Small intestine (tissue), 7 donors: ENCODE results near the gene SDCCAG8. TPM values are rescaled to one million over a fixed set of nuclear protein-coding genes. Genes with fewer than 3 reads are reported as not detected.

Source experiments
- DNase-seq, 2 donors: peaks; one replicate each; pipeline versions ENCODE4 v3.0.0 to v3.0.0-alpha.2; 2013
- FAIRE-seq: peaks from 2 replicates; lab custom pipeline; 2012; peaks lifted over from hg19 to GRCh38; lab: Jason Lieb, UNC
- H3K27ac ChIP-seq, 3 donors: one replicate each; pipeline ENCODE4 v1.5.1; 2013; ENCODE audit warnings: low read length in 2 of 3, mild to moderate bottlenecking in 2 of 3, control low read depth in 1 of 3, inconsistent platforms in 1 of 3, low read depth in 1 of 3, moderate library complexity in 1 of 3
- H3K27me3 ChIP-seq, 3 donors: one replicate each; pipeline ENCODE4 v1.6.1; 2013; ENCODE audit warnings: low read length in 3 of 3, inconsistent platforms in 1 of 3; ENCODE audit not compliant: control insufficient read depth in 3 of 3, insufficient read depth in 3 of 3
- H3K36me3 ChIP-seq, 3 donors: one replicate each; pipeline ENCODE4 v1.6.1; 2013; ENCODE audit warnings: low read length in 3 of 3, inconsistent platforms in 1 of 3, low read depth in 1 of 3, mild to moderate bottlenecking in 1 of 3, moderate library complexity in 1 of 3; ENCODE audit not compliant: control insufficient read depth in 3 of 3, insufficient read depth in 2 of 3
- H3K4me1 ChIP-seq, 3 donors: one replicate each; pipeline ENCODE4 v1.6.1; 2013; ENCODE audit warnings: low read length in 2 of 3, inconsistent platforms in 1 of 3, low read depth in 1 of 3, mild to moderate bottlenecking in 1 of 3, moderate library complexity in 1 of 3; ENCODE audit not compliant: control insufficient read depth in 3 of 3, insufficient read depth in 2 of 3
- H3K4me3 ChIP-seq, 3 donors: one replicate each; pipeline ENCODE4 v1.5.1; 2013; ENCODE audit warnings: low read length in 3 of 3, control low read depth in 1 of 3, inconsistent platforms in 1 of 3, low read depth in 1 of 3, mild to moderate bottlenecking in 1 of 3, moderate library complexity in 1 of 3
- H3K9me3 ChIP-seq, 2 donors: one replicate each; pipeline ENCODE4 v1.6.1; 2013; ENCODE audit warnings: low read depth in 1 of 2, low read length in 1 of 2; ENCODE audit not compliant: control insufficient read depth in 2 of 2, insufficient read depth in 1 of 2
- WGBS, 3 donors: extraction: QIAGEN DNeasy Blood & Tissue Kit; methylation state at CpG; one replicate each; pipeline ENCODE4 v1.1.7; 2013; 5-methylcytosine and 5-hydroxymethylcytosine counted together
- polyA plus RNA-seq, 4 donors: library from polyadenylated mRNA; stranded (reverse) in 3 of 4; unstranded in 1 of 4; fragments of 200-250 nt in 3 of 4; fragments of 120-200 nt in 1 of 4; gene quantifications; one replicate each; pipeline versions ENCODE4 v1.2.1 to v1.2.3, GENCODE V29; 2013
- donor health status: healthy with polysubstance abuse.
- donor health status: control.
- donor health status: control.
- donor health status: Bipolar disorder and iron deficiency.
- donor health status: healthy.

Gene SDCCAG8
- polyA plus RNA-seq, 4 donors, result 19.2 to 32.2 (median 23.6) TPM

DNA sequence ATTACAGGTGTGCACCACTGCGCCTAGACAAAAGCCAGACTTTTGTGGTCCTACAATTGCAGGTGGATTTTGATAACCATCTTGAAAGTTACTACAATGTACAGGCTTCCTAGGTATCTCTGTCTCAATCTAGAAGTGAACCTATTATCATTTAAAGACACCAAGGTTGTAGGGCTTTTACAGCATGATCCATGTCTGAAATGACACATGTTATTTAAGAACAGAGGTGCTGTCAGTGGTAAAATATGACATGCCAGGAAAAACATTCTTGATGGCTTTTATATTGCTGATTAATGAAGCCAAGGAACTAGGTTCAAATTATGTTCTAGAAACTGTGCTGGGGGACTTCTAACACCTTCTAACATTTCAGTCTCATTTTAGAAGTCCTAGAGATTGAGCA is 253.1 kb downstream of the SDCCAG8 start:
- Histone ChIP-seq H3K27me3 (peaks cover 0 to 2% (median 0%) of the 10 kb centered on the region in 3 donors), H3K4me3 (no peak overlapping the region), H3K36me3 (peaks cover 0 to 2% (median 0%) of the 10 kb centered on the region in 3 donors), H3K9me3 (no peaks in the 10 kb centered on the region), H3K4me1 (no peaks in the 10 kb centered on the region), H3K27ac (no peak overlapping the region)
- WGBS, 3 donors, result 89 to 100% (median 96%) methylated on average over 1 of the region's 1 CpG
- DNase-seq (no peak), FAIRE-seq (no peak)

DNA sequence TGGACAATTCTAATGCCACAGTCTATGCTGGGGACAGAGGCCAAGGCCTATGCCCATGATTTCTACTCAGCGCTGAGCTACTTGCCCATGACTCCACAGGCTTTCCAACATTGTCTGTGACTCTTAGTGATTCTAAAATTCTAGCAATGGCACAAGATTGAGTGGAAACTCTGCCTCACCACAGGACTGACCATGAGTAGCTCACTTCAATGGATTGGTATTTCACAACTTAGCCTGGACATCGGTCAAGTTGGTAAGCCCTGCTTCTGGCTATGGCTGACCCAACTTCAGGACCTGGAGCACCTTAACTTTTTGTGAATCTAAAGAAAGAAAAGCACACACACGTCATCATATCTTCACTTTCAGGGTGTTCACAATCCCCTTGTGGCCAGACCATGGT is 255.1 kb downstream of the SDCCAG8 start:
- no peaks in the 10 kb centered on the region for H3K4me1 ChIP-seq
- no peak overlapping the region for H3K27ac ChIP-seq
- DNase-seq, result no peak
- no peaks in the 10 kb centered on the region for H3K9me3 ChIP-seq
- H3K4me3 ChIP-seq, result no peak overlapping the region
- WGBS, 3 donors, result 85 to 94% (median 91%) methylated on average over 3 of the region's 3 CpGs
- no peak for FAIRE-seq
- peaks cover 0 to 2% (median 0%) of the 10 kb centered on the region in 3 donors for H3K27me3 ChIP-seq
- H3K36me3 ChIP-seq, result no peaks in the 10 kb centered on the region

DNA sequence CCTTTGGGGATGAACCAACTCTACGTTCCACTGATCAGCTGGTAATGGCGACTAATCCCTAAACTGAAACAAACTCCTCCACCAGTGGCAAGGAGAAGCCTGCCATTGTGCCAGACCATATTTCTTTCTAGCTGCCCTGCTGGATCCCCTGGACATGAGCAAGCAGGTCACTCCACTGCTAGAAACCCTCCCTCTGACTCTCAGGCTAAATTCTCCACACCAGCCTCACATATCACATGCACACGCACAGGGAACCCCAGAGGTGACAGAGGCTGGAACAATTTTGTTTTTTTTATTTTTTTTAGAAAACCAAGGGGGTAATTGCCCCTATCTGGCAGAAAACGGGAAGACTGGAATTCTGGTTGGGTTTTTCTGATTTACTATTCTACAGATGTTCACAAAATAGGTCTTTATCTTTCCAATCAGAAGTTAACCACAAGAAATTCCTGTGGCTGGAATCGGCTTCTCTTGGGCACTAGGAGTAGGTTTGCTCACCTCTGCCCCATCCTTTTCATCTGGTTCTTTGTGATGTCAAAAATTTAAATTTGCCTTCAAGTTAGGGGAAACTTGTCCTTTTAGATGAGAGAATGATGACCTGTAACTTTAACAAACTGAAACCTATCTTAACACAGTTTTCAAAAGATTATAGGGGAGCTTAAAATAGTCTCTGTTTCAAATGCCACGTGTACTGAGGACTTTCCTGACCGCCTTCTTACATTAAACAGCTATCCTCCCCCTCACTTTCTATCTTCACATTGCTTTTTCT is 258.1 kb downstream of the SDCCAG8 start:
- Histone ChIP-seq H3K36me3 (no peaks in the 10 kb centered on the region), H3K27ac (no peak overlapping the region), H3K9me3 (no peaks in the 10 kb centered on the region), H3K27me3 (peaks cover 0 to 2% (median 0%) of the 10 kb centered on the region in 3 donors), H3K4me3 (no peak overlapping the region), H3K4me1 (no peaks in the 10 kb centered on the region)
- 64 to 74% (median 65%) methylated on average over 7 of the region's 7 CpGs for WGBS, 3 donors
- FAIRE-seq, result no peak
- no peak for DNase-seq

DNA sequence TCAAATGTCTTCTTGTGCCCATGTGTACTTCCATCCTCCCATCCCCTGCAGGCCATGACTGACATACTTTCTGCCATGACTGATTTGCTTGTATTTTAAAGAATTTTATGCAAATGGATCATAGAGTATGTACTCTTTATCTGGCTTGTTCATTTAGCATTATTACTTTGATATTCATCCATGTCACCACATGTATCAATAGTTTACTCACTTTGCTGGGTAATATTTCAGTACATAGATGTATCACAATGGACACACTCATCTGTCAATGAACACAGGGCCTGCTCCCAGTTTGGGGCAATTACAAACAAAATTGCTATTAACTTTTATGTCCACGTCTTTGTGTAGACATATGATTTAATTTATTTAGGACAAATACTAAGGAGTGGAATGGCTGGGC is 259.1 kb downstream of the SDCCAG8 start:
- FAIRE-seq (no peak), DNase-seq (no peak)
- no peak overlapping the region for H3K4me3 ChIP-seq
- H3K27ac ChIP-seq, result no peak overlapping the region
- H3K9me3 ChIP-seq, result no peaks in the 10 kb centered on the region
- H3K36me3 ChIP-seq, result no peaks in the 10 kb centered on the region
- 78 to 90% (median 86%) methylated on average over 1 of the region's 1 CpG for WGBS, 3 donors
- no peaks in the 10 kb centered on the region for H3K4me1 ChIP-seq
- peaks cover 0 to 2% (median 0%) of the 10 kb centered on the region in 3 donors for H3K27me3 ChIP-seq

DNA sequence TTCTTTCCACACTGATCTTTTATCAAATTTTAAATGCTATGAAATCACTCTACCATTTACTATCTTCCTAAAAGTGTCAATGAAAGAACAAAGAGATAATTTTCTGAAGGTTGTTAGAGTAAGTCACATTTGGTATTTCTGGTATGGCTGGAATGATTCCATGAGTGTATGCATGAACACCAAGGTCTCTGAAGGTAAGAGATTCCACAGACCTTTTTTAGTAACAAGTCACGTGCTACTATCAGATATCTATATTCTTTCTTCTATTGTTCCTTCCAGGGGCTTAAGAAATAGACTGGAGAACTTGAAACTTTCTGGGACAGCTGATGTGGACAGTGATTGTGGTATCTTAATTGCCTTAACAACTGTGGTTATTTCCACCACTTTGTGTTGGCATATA is 265.0 kb downstream of the SDCCAG8 start:
- Histone ChIP-seq H3K9me3 (no peaks in the 10 kb centered on the region), H3K4me3 (no peak overlapping the region), H3K27me3 (no peaks in the 10 kb centered on the region), H3K27ac (no peak overlapping the region), H3K4me1 (no peaks in the 10 kb centered on the region), H3K36me3 (no peaks in the 10 kb centered on the region)
- no peak for DNase-seq
- no peak for FAIRE-seq
- 47 to 77% (median 50%) methylated on average over 1 of the region's 1 CpG for WGBS, 3 donors

DNA sequence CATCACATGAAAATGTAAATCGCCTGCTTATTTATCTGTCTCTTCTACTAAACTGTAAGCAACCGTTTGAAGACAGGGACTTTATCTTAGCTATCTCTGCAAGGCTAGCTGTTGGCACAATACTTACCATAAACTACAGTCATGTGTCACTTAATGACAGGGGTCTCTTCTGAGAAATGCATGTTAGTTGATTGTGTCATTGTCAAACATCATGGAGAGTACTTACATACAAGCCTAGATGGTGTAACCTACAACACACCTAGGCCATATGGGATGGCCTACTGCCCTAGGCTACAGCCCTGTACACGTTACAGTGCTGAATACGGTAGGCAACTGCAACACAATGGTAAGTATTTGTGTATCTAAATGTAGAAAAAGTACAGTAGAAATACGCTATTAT is 267.9 kb downstream of the SDCCAG8 start:
- no peaks in the 10 kb centered on the region for H3K9me3 ChIP-seq
- no peak overlapping the region for H3K27ac ChIP-seq
- WGBS, 3 donors, result 86 to 89% (median 87%) methylated on average over 5 of the region's 5 CpGs
- H3K4me3 ChIP-seq, result no peak overlapping the region
- DNase-seq, result no peak
- H3K36me3 ChIP-seq, result no peaks in the 10 kb centered on the region
- H3K4me1 ChIP-seq, result no peaks in the 10 kb centered on the region
- FAIRE-seq, result no peak
- H3K27me3 ChIP-seq, result no peaks in the 10 kb centered on the region

DNA sequence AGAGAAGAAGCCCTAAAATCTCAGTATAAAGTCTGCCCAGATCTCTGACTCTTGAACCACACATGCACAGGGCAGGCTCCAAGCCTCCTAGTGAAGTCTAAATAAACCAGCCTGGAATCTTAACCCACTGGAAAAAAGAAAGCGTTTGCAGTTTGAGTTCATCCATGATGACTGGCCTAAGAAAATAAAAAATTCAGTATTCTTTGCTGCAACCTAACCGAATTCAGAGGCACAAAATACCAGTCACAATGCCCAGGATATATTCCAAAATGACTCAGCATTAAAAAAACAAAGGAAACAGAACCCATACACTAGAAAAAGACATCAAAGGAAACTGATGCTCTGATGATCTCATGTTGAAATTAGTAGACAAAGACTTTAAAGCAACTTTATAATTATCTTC is 269.2 kb downstream of the SDCCAG8 start:
- Histone ChIP-seq H3K4me1 (no peaks in the 10 kb centered on the region), H3K36me3 (no peaks in the 10 kb centered on the region), H3K27ac (no peak overlapping the region), H3K9me3 (no peaks in the 10 kb centered on the region), H3K4me3 (no peak overlapping the region), H3K27me3 (no peaks in the 10 kb centered on the region)
- no peak for FAIRE-seq
- WGBS, 3 donors, result 73 to 82% (median 77%) methylated on average over 2 of the region's 2 CpGs
- no peak for DNase-seq

DNA sequence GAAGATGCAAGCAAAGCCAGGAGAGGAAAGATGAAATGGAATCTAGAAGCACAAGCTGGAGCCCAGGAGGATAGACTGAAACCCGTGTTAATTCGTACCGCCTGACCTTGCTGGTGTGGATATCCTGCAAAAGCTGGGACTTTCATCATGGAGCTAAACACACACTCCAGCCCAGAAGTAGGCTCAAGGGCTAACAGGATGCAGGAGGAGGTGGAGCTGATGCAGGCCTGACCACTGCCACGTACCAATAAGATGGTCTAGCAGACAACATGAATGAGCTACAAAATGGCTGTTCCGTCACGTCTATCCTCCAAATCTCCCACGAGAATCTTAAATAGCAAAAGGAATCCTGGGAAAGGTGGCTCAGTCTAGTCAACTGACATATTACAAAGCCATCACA is 270.3 kb downstream of the SDCCAG8 start:
- Histone ChIP-seq H3K27me3 (no peaks in the 10 kb centered on the region), H3K4me1 (no peaks in the 10 kb centered on the region), H3K36me3 (no peaks in the 10 kb centered on the region), H3K27ac (no peak overlapping the region), H3K4me3 (no peak overlapping the region), H3K9me3 (no peaks in the 10 kb centered on the region)
- FAIRE-seq (no peak), DNase-seq (no peak)
- 95 to 98% (median 96%) methylated on average over 7 of the region's 7 CpGs for WGBS, 3 donors
